HG03095 (cell line): ENCODE results near the gene NME4.
A peak's percentile ranks its signal among the peaks of the same experiment; 100 is the strongest.
"Not testable (repeated sequence)": the region's sequence is repeated elsewhere in the genome, so short reads cannot be mapped to it uniquely, and the experiment has no call there.

Experiments
- ATAC-seq: cut with Tn5 transposase; IDR thresholded peaks from one replicate; pipeline ENCODE4 v1.9.1; 2021; ENCODE audit warnings: moderate library complexity; ENCODE audit not compliant: unreplicated experiment

NME4 gene

DNA sequence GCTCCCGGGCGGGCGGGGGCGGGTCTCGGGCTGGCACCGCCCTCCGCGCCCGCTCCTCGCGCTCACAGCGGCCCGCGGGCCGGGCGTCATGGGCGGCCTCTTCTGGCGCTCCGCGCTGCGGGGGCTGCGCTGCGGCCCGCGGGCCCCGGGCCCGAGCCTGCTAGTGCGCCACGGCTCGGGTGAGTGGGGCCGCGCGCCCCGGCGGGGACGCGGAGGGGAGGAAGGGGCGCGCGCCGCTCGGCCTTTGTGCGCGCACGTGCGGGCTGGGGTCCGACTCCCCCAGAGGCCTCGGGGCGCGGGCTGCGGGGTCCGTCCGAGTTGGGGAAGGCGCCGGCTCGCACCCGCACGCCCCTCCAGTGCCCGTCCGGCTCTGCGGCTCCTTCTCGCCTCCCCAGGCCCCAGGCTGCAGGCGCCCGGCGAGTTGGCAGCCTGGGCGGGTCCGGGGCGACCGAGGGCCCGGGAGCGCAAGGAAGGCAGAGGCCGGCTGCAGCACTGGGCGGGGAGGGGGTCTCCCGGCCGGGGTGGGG, at the start of gene NME4:
NME4 (plus strand) TSS at position 65 of the 527 bp plus-strand sequence; CDS start at position 89, 24 bp downstream.
- ATAC-seq = no peak

GRCh38 chr16:347203-347602, 49.8 kb upstream of the NME4 start:
- no peak for ATAC-seq

GRCh38 chr16:348495-348894, 48.5 kb upstream of the NME4 start:
- not testable (repeated sequence) for ATAC-seq

GRCh38 chr16:349211-349610, 47.8 kb upstream of the NME4 start:
- ATAC-seq = peak; percentile 34

DNA sequence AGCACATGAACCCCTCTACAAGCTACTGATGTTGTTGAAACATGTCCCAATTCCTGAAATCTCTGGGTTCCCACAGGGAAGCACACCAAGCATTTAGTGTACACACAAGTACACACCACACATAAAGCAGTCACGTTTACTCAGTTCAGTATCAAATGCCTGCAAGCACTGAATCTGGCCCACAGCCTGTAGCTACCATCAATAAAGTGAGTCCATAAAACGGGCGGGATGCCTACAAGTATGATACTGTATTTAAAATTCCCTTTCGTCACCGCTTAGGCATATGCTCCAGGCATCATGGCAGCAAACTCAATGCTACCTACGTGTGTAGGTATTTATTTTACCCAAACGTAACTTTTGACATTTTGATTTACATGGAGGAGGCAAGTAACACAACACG, 46.8 kb upstream of the NME4 start:
- ATAC-seq = no peak

- peak; percentile 19 for ATAC-seq
Measured at GRCh38 chr16:351804-352520, 45.0 kb upstream of the NME4 start.

- peak; percentile 47 for ATAC-seq
Measured at GRCh38 chr16:352547-353403, 44.2 kb upstream of the NME4 start, which contains the start of gene AXIN1. Gene AXIN1 (minus strand): TSS chr16:352723. CDS start chr16:347025, 5,698 bp downstream.

GRCh38 chr16:353404-354290, 43.4 kb upstream of the NME4 start:
- no peak for ATAC-seq

DNA sequence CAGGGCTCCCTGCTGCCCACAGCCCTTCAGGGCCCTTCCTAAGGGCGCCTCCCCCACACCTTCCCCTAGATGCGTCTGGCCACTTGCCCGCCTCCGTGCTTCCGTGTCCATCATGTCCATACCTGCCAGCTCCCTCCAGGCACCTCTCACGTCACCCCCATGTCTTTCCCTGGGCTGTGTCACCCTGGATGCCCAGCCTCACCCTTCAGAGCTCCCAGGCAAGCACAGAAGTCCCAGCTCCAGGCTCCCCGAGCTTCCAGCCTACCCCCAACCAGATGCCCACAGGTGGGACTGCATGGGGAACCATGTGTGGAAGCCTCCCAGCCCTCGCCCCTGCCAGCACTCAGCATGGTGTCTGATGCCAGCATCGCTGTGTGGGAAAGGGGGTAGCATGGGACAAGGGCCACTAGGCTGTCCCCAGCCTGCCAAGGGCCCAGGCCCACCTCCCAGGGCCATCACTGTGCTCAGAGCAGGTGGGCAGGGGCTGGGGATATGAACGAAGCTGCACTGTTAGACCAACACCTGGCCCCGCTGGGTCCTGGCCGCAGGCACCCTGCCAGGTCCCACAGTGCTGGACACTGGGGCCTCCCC, 42.6 kb upstream of the NME4 start:
- no peak for ATAC-seq

- no peak for ATAC-seq
Measured at GRCh38 chr16:354971-355461, 42.0 kb upstream of the NME4 start.

- no peak for ATAC-seq
Measured at GRCh38 chr16:356741-357140, 40.3 kb upstream of the NME4 start.

DNA sequence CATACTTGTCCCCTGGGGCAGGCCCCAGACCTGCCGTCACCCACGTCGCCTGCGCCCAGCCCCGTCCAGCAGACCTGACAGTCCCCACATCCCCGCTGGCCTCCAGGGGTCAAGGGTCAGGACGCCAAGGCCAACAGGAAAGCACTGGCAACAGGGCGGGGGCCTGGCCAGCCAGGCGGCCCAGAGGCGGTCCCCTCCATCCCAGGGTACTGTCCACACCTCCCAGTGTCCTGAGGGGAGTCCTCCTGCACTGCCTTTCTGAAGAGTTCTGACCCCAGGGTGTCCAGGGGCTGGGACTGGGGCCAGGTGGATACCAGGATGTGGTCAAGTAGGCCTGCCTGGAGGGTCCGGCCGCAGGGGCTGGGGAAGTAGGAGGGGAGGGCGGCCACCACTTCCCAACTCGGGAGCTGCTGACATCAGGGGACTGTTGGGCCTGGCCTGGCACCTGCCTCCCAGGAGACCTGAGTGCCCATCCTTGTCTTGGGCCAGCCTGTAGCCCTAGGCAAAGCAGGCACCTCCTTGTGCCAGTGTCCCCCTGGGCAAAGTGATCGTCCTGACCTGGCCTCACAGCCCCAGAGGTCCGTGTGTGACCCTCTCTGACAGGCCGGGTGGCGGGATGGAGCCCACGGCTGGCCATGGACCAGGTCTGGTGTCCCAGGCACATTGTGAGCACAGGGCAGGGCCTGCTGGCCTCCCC, 37.8 kb upstream of the NME4 start:
- no peak for ATAC-seq

- no peak for ATAC-seq
Measured at GRCh38 chr16:359871-360697, 36.9 kb upstream of the NME4 start.

GRCh38 chr16:360698-361336, 36.2 kb upstream of the NME4 start:
- ATAC-seq = no peak

- no peak for ATAC-seq
Measured at GRCh38 chr16:361341-361871, 35.6 kb upstream of the NME4 start.

DNA sequence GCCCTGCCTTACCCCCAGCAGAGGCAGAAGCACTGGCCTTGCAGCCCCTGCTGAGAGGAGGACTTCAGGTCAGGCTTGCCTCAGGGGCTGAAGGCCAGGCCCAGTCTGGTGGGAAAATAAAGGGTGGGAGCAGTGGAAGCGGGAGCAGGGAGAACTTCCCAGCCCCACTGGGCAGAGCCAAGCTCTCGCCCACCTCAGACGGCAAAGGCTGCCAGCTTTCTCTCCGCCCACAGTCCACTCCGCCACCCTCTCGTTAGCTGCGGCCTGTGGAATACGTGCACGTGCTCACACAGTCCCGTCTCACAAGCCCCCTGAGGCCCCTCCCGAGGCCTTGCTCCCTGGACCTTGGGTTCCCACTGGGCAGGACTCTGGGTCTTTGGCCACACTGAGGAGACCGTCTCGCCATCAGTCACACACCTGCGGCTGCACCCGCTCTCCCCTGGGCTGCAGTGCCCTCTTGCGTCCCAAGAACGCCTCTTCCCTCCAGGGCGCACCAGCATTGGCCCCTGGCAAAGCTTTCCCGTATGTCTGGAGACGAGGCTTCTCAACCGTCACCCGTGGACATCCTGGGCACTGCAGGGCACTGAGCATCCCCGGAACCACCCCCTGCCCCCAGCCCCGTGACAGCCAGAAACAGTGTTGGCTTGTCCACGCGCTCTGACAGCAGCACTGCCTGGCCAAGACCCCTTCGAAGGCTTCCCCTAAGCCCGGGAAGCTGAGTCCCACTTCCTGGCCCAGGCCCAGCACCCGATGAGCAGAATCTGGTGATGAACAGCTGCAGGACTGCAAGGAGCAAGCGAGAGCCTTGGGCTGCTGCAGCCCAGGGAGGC, 34.9 kb upstream of the NME4 start:
- peak; percentile 53 for ATAC-seq

GRCh38 chr16:362702-362999, 34.3 kb upstream of the NME4 start:
- ATAC-seq = not testable (repeated sequence)
